Cardiac muscle cell (in vitro differentiated cells and primary cell): ENCODE data around the gene BAG3. TPM values are rescaled to one million over a fixed set of nuclear protein-coding genes. Genes with fewer than 3 reads are reported as not detected.
A peak's percentile ranks its signal among the peaks of the same experiment; 100 is the strongest.

ENCODE experiments used
- DNase-seq, 2 donors: peaks; one replicate each; pipeline versions ENCODE4 v3.0.0 to v3.0.0-alpha.2; 2010 to 2017; ENCODE audit warnings: low read depth in 1 of 2, low spot score in 1 of 2
- H3K27ac ChIP-seq: fragments of 200-600 bp; sonication (generic); 2 replicates; pipeline ENCODE4 v1.5.1; 2016
- H3K27me3 ChIP-seq: fragments of 200-600 bp; sonication (generic); 2 replicates; pipeline ENCODE4 v1.6.0; 2016; ENCODE audit warnings: control low read depth
- H3K36me3 ChIP-seq: fragments of 200-600 bp; sonication (generic); 2 replicates; pipeline ENCODE4 v1.5.1; 2016; ENCODE audit warnings: control low read depth
- H3K4me1 ChIP-seq: fragments of 200-600 bp; sonication (generic); 2 replicates; pipeline ENCODE4 v1.8.1; 2017; ENCODE audit warnings: low read depth, mild to moderate bottlenecking, mixed run types
- H3K4me3 ChIP-seq: fragments of 200-600 bp; sonication (generic); 2 replicates; pipeline ENCODE4 v1.5.1; 2016; ENCODE audit warnings: mild to moderate bottlenecking
- H3K9me3 ChIP-seq: fragments of 200-600 bp; sonication (generic); 2 replicates; pipeline ENCODE4 v1.5.1; 2017; ENCODE audit warnings: low read depth, mild to moderate bottlenecking, control low read depth
- CTCF ChIP-seq: IDR thresholded peaks from 2 replicates; pipeline ENCODE4 v1.5.1; 2012; ENCODE audit warnings: low read depth, mild to moderate bottlenecking, low read length
- polyA plus RNA-seq: library from polyadenylated mRNA; unstranded; fragments of >200 nt; fragmentation: Nextera tagmentation; extraction: Ambion mirVana; gene quantifications from 2 replicates; pipeline ENCODE4 v1.2.1, GENCODE V29; 2016
- total RNA-seq: library from RNA; depleted of rRNA; stranded (reverse); fragments of >200 nt; gene quantifications from 2 replicates; pipeline ENCODE4 v1.2.3, GENCODE V29; 2016

The BAG3 gene
- total and polyA plus RNA-seq, 2 experiments from 2014 or later: 45.4 to 62.3 TPM

DNA sequence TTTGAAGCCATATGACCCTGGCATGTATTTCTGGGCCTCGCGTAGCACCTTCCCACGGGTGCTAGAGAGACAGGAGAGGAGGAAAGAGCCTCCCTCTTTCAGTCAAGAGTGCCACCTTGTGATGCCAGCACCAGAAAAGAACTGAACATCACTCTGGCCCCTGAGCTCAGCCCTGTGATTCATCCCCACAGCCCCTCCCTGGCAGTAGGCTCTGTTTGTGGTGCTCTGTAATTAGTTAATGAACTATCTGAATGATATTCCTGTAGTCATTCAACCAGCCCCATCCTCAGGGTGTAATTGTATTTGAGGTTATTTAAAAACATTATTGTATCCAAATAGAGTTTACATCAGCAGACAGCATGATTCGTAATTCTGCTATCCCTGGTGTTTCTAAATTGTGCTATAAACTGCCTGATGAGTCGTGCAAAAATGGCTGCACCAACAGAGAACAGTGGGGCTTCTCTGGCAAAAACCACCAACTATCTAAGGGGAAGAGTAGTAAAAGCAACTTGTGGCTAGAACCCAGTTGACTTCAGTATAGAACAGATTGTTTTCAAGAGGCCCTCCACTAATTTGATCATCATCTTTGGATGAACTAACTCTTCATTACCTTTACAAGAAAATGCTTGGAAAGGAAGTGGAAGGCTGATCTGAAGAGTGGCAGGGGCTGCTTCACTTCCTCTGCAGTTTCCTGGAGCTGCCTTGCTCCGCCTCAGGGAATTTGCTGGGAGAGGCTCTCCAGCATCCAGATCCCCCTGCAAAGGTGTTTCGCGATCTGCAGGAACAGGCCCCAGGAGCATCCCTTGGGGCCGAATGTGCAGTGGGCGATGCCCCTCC is 30.7 kb upstream of the BAG3 start:
- Histone ChIP-seq H3K4me1 (no peaks in the 10 kb centered on the region), H3K27me3 (no peaks in the 10 kb centered on the region), H3K27ac (no peak overlapping the region), H3K36me3 (no peaks in the 10 kb centered on the region), H3K4me3 (no peak overlapping the region), H3K9me3 (no peaks in the 10 kb centered on the region)
- TF ChIP-seq CTCF: no peak
- peak in 1 of 2 donors; percentile 21 for DNase-seq

- Histone ChIP-seq H3K4me3 (no peak overlapping the region), H3K27me3 (no peaks in the 10 kb centered on the region), H3K36me3 (no peaks in the 10 kb centered on the region), H3K9me3 (no peaks in the 10 kb centered on the region), H3K4me1 (no peaks in the 10 kb centered on the region), H3K27ac (no peak overlapping the region)
- DNase-seq: peak in 1 of 2 donors; percentile 38
- no peak for TF ChIP-seq CTCF
Measured at GRCh38 chr10:119621078-119621384, 30.1 kb upstream of the BAG3 start.

DNA sequence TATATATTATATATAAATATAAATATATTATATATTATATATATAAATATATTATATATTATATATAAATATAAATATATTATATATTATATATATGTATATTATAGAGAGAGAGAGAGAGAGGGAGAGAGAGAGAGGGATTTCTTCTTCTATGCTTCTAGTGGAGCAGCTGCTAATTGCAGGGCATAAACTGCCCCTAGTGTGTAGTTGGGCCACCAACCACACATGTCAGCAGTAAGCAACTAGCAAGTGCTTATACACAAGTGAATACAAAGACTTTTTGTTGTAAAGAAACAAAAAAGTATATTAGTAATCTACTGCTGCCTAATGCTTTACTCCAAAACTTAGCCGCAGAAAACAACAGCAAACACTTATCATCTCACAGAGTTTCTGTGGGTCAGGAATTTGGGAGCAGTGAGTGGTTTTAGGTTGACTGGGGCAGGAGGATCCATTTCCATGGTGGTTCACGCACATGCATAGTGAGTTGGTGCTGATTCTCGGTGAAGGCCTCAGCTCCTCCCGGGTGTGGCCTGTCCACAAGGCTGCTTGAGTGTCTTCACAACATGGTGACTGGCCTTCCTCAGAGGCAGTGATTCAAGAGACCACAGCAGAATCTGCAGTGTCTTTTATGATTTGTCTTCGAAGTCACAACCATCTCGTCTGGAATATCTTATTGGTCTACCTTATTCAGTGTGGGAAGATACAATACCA is 25.5 kb upstream of the BAG3 start:
- Histone ChIP-seq H3K4me1 (no peaks in the 10 kb centered on the region), H3K9me3 (no peaks in the 10 kb centered on the region), H3K27ac (no peak overlapping the region), H3K36me3 (no peaks in the 10 kb centered on the region), H3K4me3 (no peak overlapping the region), H3K27me3 (no peaks in the 10 kb centered on the region)
- TF ChIP-seq CTCF: no peak
- DNase-seq: no peak

DNA sequence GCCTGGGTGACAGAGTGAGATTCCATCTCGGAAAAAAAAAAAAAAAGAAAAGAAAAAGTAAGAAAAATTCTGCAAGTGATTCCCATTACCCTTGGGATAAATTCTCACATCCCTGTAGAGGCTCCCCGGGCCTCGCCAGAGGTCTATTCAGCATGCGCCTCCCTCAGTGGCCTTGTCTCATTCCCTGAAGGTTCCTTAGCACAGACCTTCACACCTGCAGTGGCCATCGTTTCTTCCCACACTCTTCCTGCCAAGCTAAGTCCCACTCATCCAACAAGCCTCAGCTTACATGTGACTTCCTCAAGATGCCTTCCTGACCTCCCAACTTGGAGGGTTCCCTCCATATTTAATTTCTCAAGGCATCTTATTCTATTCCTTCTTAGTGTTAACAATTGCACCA is 20.9 kb upstream of the BAG3 start:
- no peaks in the 10 kb centered on the region for H3K27me3 ChIP-seq
- no peak for TF ChIP-seq CTCF

GRCh38 chr10:119633538-119634218 is 17.5 kb upstream of the BAG3 start:
- no peaks in the 10 kb centered on the region for H3K9me3 ChIP-seq
- H3K36me3 ChIP-seq: no peaks in the 10 kb centered on the region
- H3K27ac ChIP-seq: no peak overlapping the region
- H3K27me3 ChIP-seq: no peaks in the 10 kb centered on the region
- H3K4me1 ChIP-seq: no peaks in the 10 kb centered on the region
- no peak for DNase-seq
- H3K4me3 ChIP-seq: no peak overlapping the region
- TF ChIP-seq CTCF: no peak

More for the DNA sequence above, 20.9 kb upstream of the BAG3 start:
- no peak overlapping the region for H3K4me3 ChIP-seq
- H3K36me3 ChIP-seq: no peaks in the 10 kb centered on the region
- H3K4me1 ChIP-seq: no peaks in the 10 kb centered on the region
- no peak for DNase-seq
- H3K27ac ChIP-seq: no peak overlapping the region
- no peaks in the 10 kb centered on the region for H3K9me3 ChIP-seq
